Prostate gland (tissue), 2 donors: ENCODE data around the gene TMEM126B. TPM values are rescaled to one million over a fixed set of nuclear protein-coding genes. Genes with fewer than 3 reads are reported as not detected.
"Not testable (repeated sequence)": the region's sequence is repeated elsewhere in the genome, so short reads cannot be mapped to it uniquely, and the experiment has no call there.

Experiments
- DNase-seq: peaks from one replicate; pipeline ENCODE4 v3.0.0-alpha.2; 2019; ENCODE audit warnings: low spot score
- H3K27ac ChIP-seq, 2 donors: fragments of 200-600 bp; sonication (generic); 2 replicates each; pipeline ENCODE4 v1.5.1; 2017 to 2019
- H3K27me3 ChIP-seq: fragments of 200-600 bp; sonication (generic); replicated peaks from 2 replicates; pipeline ENCODE4 v1.5.1; 2019; ENCODE audit not compliant: insufficient read depth
- H3K36me3 ChIP-seq, 2 donors: fragments of 200-600 bp; sonication (generic); 1 replicate in 1 of 2; 2 replicates in 1 of 2; pipeline versions ENCODE4 v1.5.1 to v1.8.1; 2017 to 2019
- H3K4me1 ChIP-seq: fragments of 200-600 bp; sonication (generic); replicated peaks from 2 replicates; pipeline ENCODE4 v1.5.1; 2019
- H3K4me3 ChIP-seq, 2 donors: fragments of 200-600 bp; sonication (generic); 2 replicates each; pipeline ENCODE4 v1.5.1; 2017 to 2019
- H3K9me3 ChIP-seq: fragments of 200-600 bp; sonication (generic); 2 replicates; pipeline ENCODE4 v1.5.1; 2017
- CTCF ChIP-seq, 4 experiments: fragments of 200-600 bp in 2 of 4; fragments of 450-650 bp in 2 of 4; sonication (generic) in 2 of 4; IDR thresholded peaks; 1 replicate in 3 of 4; 2 replicates in 1 of 4; pipeline ENCODE4 v1.5.1; 2016 to 2019; ENCODE audit warnings: antibody characterized with exemption in 4 of 4, mild to moderate bottlenecking in 2 of 4, moderate library complexity in 2 of 4
- POLR2A ChIP-seq: fragments of 450-650 bp; IDR thresholded peaks from one replicate; pipeline ENCODE4 v1.6.1; 2016; ENCODE audit warnings: antibody characterized with exemption, mild to moderate bottlenecking
- POLR2AphosphoS5 ChIP-seq: sonication (generic); formaldehyde crosslinking; IDR thresholded peaks from one replicate; pipeline ENCODE4 v1.6.1; 2017; ENCODE audit warnings: antibody characterized with exemption
- WGBS: methylation state at CpG from one replicate; pipeline ENCODE4 v1.1.5; 2018; 5-methylcytosine and 5-hydroxymethylcytosine counted together
- intact Hi-C: fragments of 100-400 bp; cut with DNase I; formaldehyde crosslinking; loops from one replicate; pipeline ENCODE4 v1.14.2; 2022
- total RNA-seq, 2 donors: library from RNA; depleted of rRNA; stranded (reverse); fragments of >200 nt; gene quantifications; one replicate each; pipeline ENCODE4 v1.1.0, GENCODE V29; 2016

Gene TMEM126B
- total RNA-seq, 2 donors from 2014 or later, result 30.0 to 38.3 TPM

- Histone ChIP-seq H3K27me3 (no peaks in the 10 kb centered on the region), H3K4me3 (no peak overlapping the region), H3K9me3 (no peaks in the 10 kb centered on the region), H3K4me1 (peaks cover 2% of the 10 kb centered on the region), H3K27ac (no peak overlapping the region), H3K36me3 (no peaks in the 10 kb centered on the region)
- TF ChIP-seq CTCF (IDR thresholded peaks at IDR 0.05) (no peak), POLR2A (no peak), POLR2AphosphoS5 (no peak)
- WGBS, result 86% methylated on average over 3 of the region's 3 CpGs
- intact Hi-C loops, result no loop called here
- no peak for DNase-seq
Observed at GRCh38 chr11:85666687-85667086, 38.3 kb downstream of the TMEM126B start.

GRCh38 chr11:85668157-85668556 is 39.8 kb downstream of the TMEM126B start:
- WGBS, result 97% methylated on average over 1 of the region's 1 CpG
- DNase-seq, result no peak
- no peak overlapping the region for H3K27ac ChIP-seq
- intact Hi-C loops, result no loop called here
- H3K4me3 ChIP-seq, result no peak overlapping the region
- TF ChIP-seq CTCF (IDR thresholded peaks at IDR 0.05), result no peak
- H3K36me3 ChIP-seq, result no peaks in the 10 kb centered on the region
- no peaks in the 10 kb centered on the region for H3K4me1 ChIP-seq
- no peaks in the 10 kb centered on the region for H3K9me3 ChIP-seq
- no peaks in the 10 kb centered on the region for H3K27me3 ChIP-seq

- H3K36me3 ChIP-seq, H3K27ac ChIP-seq, intact Hi-C loops, H3K4me1 ChIP-seq, H3K9me3 ChIP-seq, H3K27me3 ChIP-seq, H3K4me3 ChIP-seq, DNase-seq: not testable (repeated sequence)
Observed at GRCh38 chr11:85670949-85671663, 42.7 kb downstream of the TMEM126B start.

GRCh38 chr11:85672105-85672902 is 43.9 kb downstream of the TMEM126B start:
- no peaks in the 10 kb centered on the region for H3K9me3 ChIP-seq
- no peaks in the 10 kb centered on the region for H3K36me3 ChIP-seq
- no peak for DNase-seq
- no peak overlapping the region for H3K27ac ChIP-seq
- TF ChIP-seq CTCF (IDR thresholded peaks at IDR 0.05) (no peak), POLR2AphosphoS5 (no peak), POLR2A (no peak)
- WGBS, result 93% methylated on average over 8 of the region's 8 CpGs
- intact Hi-C loops, result no loop called here
- H3K4me3 ChIP-seq, result no peak overlapping the region
- no peaks in the 10 kb centered on the region for H3K4me1 ChIP-seq
- H3K27me3 ChIP-seq, result no peaks in the 10 kb centered on the region

- no peak for DNase-seq
- TF ChIP-seq POLR2A (no peak), CTCF (IDR thresholded peaks at IDR 0.05) (no peak), POLR2AphosphoS5 (no peak)
- intact Hi-C loops, result no loop called here
- H3K4me3 ChIP-seq, result no peak overlapping the region
- no peaks in the 10 kb centered on the region for H3K27me3 ChIP-seq
- H3K27ac ChIP-seq, result no peak overlapping the region
- no peaks in the 10 kb centered on the region for H3K4me1 ChIP-seq
- no peaks in the 10 kb centered on the region for H3K36me3 ChIP-seq
- no peaks in the 10 kb centered on the region for H3K9me3 ChIP-seq
- 95% methylated on average over 3 of the region's 3 CpGs for WGBS
Observed at GRCh38 chr11:85673393-85673792, 45.0 kb downstream of the TMEM126B start.
